GM23338 (cell line): ENCODE data around the gene CDC40. TPM values are rescaled to one million over a fixed set of nuclear protein-coding genes. Genes with fewer than 3 reads are reported as not detected.

Experiments used
- ATAC-seq: fragments of 200-7000 bp; cut with Tn5 transposase; 3 replicates; pipeline ENCODE4 v1.9.1; 2020
- DNase-seq: peaks from one replicate; pipeline ENCODE4 v3.0.0-alpha.2; 2015; ENCODE audit warnings: low spot score
- H2AFZ ChIP-seq: fragments of 200-600 bp; sonication (generic); 2 replicates; pipeline ENCODE4 v1.8.0; 2016; ENCODE audit warnings: antibody characterized with exemption, mild to moderate bottlenecking, moderate library complexity
- H3F3A ChIP-seq: fragments of 200-600 bp; sonication (generic); replicated peaks from 2 replicates; pipeline ENCODE4 v1.8.0; 2017; ENCODE audit warnings: antibody characterized with exemption, mixed run types, low read depth
- H3K27ac ChIP-seq: fragments of 200-600 bp; sonication (generic); 2 replicates; pipeline ENCODE4 v1.6.1; 2016; ENCODE audit warnings: low read depth
- H3K27me3 ChIP-seq: fragments of 200-600 bp; sonication (generic); 2 replicates; pipeline ENCODE4 v1.8.0; 2016; ENCODE audit warnings: mild to moderate bottlenecking, mixed run types, moderate library complexity; ENCODE audit not compliant: insufficient read depth
- H3K36me3 ChIP-seq: fragments of 200-600 bp; sonication (generic); 2 replicates; pipeline ENCODE4 v1.8.0; 2016; ENCODE audit warnings: mild to moderate bottlenecking; ENCODE audit not compliant: insufficient read depth
- H3K4me1 ChIP-seq: fragments of 200-600 bp; sonication (generic); 2 replicates; pipeline ENCODE4 v1.8.0; 2016; ENCODE audit warnings: mild to moderate bottlenecking, moderate library complexity; ENCODE audit not compliant: insufficient read depth
- H3K4me2 ChIP-seq: fragments of 200-600 bp; sonication (generic); 2 replicates; pipeline ENCODE4 v1.7.1; 2017; ENCODE audit warnings: mixed run types
- H3K4me3 ChIP-seq: fragments of 200-600 bp; sonication (generic); 2 replicates; pipeline ENCODE4 v1.6.1; 2016; ENCODE audit warnings: mixed run types
- H3K79me2 ChIP-seq: fragments of 200-600 bp; sonication (generic); replicated peaks from 2 replicates; pipeline ENCODE4 v1.8.0; 2017; ENCODE audit warnings: mild to moderate bottlenecking; ENCODE audit not compliant: insufficient read depth
- H3K9me2 ChIP-seq: fragments of 200-600 bp; sonication (generic); 2 replicates; pipeline ENCODE4 v1.8.0; 2017; ENCODE audit not compliant: insufficient read depth
- H4K20me1 ChIP-seq: fragments of 200-600 bp; sonication (generic); replicated peaks from 2 replicates; pipeline ENCODE4 v1.8.0; 2017; ENCODE audit warnings: mild to moderate bottlenecking; ENCODE audit not compliant: insufficient read depth
- H3K27ac Mint-ChIP-seq: 2 replicates; pipeline ENCODE4 v1.8.0; 2020; ENCODE audit warnings: inconsistent platforms, mild to moderate bottlenecking, moderate library complexity, mixed read lengths
- H3K27me3 Mint-ChIP-seq: 3 replicates; pipeline ENCODE4 v1.8.0; 2022; ENCODE audit warnings: low read depth, mild to moderate bottlenecking, moderate library complexity, mixed read lengths, inconsistent platforms; ENCODE audit not compliant: insufficient read depth, poor library complexity
- H3K36me3 Mint-ChIP-seq: 3 replicates; pipeline ENCODE4 v1.8.0; 2021; ENCODE audit warnings: low read depth, mild to moderate bottlenecking, inconsistent platforms, moderate library complexity, mixed read lengths
- H3K4me1 Mint-ChIP-seq: 3 replicates; pipeline ENCODE4 v1.8.0; 2020; ENCODE audit warnings: mild to moderate bottlenecking, inconsistent platforms, mixed read lengths
- H3K4me3 Mint-ChIP-seq: 3 replicates; pipeline ENCODE4 v1.8.0; 2021; ENCODE audit warnings: moderate library complexity, mild to moderate bottlenecking, inconsistent platforms, mixed read lengths
- H3K9me3 Mint-ChIP-seq: 3 replicates; pipeline ENCODE4 v1.8.0; 2020; ENCODE audit warnings: moderate library complexity, mild to moderate bottlenecking, inconsistent platforms, mixed read lengths
- CREB1 ChIP-seq: fragments of 250-450 bp; sonication (Bioruptor Pico); IDR thresholded peaks from 2 replicates; pipeline ENCODE4 v1.5.0; 2020; ENCODE audit warnings: low read depth, mild to moderate bottlenecking, moderate library complexity
- ETS1 ChIP-seq: IDR thresholded peaks from 2 replicates; pipeline ENCODE4 v1.6.1; 2016; ENCODE audit warnings: antibody characterized with exemption
- EZH2 ChIP-seq: fragments of 200-600 bp; sonication (generic); IDR thresholded peaks from one replicate; pipeline ENCODE4 v1.8.0; 2017; ENCODE audit warnings: antibody characterized with exemption, mild to moderate bottlenecking, low read depth; ENCODE audit not compliant: unreplicated experiment
- JUNB ChIP-seq: IDR thresholded peaks from one replicate; pipeline ENCODE4 v1.6.1; 2016; ENCODE audit warnings: antibody characterized with exemption; ENCODE audit not compliant: unreplicated experiment
- POLR2AphosphoS5 ChIP-seq: IDR thresholded peaks from 2 replicates; pipeline ENCODE4 v1.6.1; 2016; ENCODE audit warnings: antibody characterized with exemption, low read depth
- STAT1 ChIP-seq: IDR thresholded peaks from one replicate; pipeline ENCODE4 v1.6.1; 2016; ENCODE audit warnings: antibody characterized with exemption; ENCODE audit not compliant: unreplicated experiment
- ZNF114 ChIP-seq: fragments of 250-450 bp; sonication (Bioruptor Pico); IDR thresholded peaks from 2 replicates; pipeline ENCODE4 v1.5.0; 2020; ENCODE audit warnings: mild to moderate bottlenecking, moderate library complexity
- ZNF331 ChIP-seq: fragments of 250-450 bp; sonication (Bioruptor Pico); IDR thresholded peaks from 2 replicates; pipeline ENCODE4 v1.5.0; 2020; ENCODE audit warnings: low read depth, mild to moderate bottlenecking, moderate library complexity
- polyA plus RNA-seq: library from polyadenylated mRNA; unstranded; fragments of >200 nt; fragmentation: Nextera tagmentation; extraction: Ambion mirVana; gene quantifications from 2 replicates; pipeline ENCODE4 v1.2.1, GENCODE V29; 2016
- total RNA-seq: library from RNA; depleted of rRNA; stranded (reverse); fragments of >200 nt; shearing (Covaris generic); gene quantifications from 2 replicates; pipeline ENCODE4 v1.2.3, GENCODE V29; 2014
- TF ChIP-seq, protein P1 (sequence below), 2 experiments: fragments of 200-600 bp in 1 of 2; sonication (generic) in 1 of 2; conservative IDR thresholded peaks; 2 replicates each; pipeline versions ENCODE4 v1.5.1 to v1.6.1; 2016 to 2017; ENCODE audit warnings: antibody characterized with exemption in 2 of 2, low read depth in 2 of 2, mild to moderate bottlenecking in 2 of 2, moderate library complexity in 1 of 2
- TF ChIP-seq, protein P2 (sequence below): IDR thresholded peaks from one replicate; pipeline ENCODE4 v1.6.1; 2018; ENCODE audit warnings: antibody characterized with exemption; ENCODE audit not compliant: unreplicated experiment

The CDC40 gene
- total and polyA plus RNA-seq, 2 experiments from 2014 or later: 28.9 to 58.4 TPM

DNA sequence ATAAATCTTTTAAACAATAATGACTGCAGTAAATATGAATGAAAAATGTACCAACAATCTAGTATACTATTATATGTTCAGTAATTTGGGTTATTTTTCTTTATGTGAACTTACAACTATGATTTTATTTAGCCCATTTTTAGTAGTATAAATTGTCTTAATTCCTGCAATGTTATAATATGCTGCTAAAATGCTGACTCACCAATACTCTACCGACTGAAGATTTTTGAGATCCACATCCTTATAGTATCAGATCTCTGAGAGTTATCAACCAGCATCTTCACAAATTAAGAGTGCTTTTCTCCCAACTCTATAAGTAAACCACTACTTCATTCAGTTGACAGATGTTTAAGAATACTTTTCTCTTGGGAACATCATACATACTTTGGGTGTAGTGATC is 16.6 kb downstream of the CDC40 start:
- TF ChIP-seq CREB1 (CRISPR knock-in tag) (no peak), ETS1 (no peak), POLR2AphosphoS5 (no peak)
- TF ChIP-seq, protein P1, sequence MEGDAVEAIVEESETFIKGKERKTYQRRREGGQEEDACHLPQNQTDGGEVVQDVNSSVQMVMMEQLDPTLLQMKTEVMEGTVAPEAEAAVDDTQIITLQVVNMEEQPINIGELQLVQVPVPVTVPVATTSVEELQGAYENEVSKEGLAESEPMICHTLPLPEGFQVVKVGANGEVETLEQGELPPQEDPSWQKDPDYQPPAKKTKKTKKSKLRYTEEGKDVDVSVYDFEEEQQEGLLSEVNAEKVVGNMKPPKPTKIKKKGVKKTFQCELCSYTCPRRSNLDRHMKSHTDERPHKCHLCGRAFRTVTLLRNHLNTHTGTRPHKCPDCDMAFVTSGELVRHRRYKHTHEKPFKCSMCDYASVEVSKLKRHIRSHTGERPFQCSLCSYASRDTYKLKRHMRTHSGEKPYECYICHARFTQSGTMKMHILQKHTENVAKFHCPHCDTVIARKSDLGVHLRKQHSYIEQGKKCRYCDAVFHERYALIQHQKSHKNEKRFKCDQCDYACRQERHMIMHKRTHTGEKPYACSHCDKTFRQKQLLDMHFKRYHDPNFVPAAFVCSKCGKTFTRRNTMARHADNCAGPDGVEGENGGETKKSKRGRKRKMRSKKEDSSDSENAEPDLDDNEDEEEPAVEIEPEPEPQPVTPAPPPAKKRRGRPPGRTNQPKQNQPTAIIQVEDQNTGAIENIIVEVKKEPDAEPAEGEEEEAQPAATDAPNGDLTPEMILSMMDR (conservative IDR thresholded peaks at IDR 0.05; ENCODE audit: low read depth in 2 of 2): no peak
- H3K4me1 Mint-ChIP-seq: peaks cover 4% of the 10 kb centered on the region; the same call in 2 of the 3 replicates
- ATAC-seq (no peak), DNase-seq (no peak)
- Histone ChIP-seq H3K4me2 (no peak overlapping the region), H4K20me1 (peaks cover 5% of the 10 kb centered on the region; the same call in 1 of the 2 replicates), H3F3A (no peaks in the 10 kb centered on the region), H3K27ac (no peak overlapping the region), H3K27me3 (no peaks in the 10 kb centered on the region), H3K4me3 (no peak overlapping the region), H3K9me2 (no peaks in the 10 kb centered on the region), H3K4me1 (no peaks in the 10 kb centered on the region), H2AFZ (no peak overlapping the region), H3K79me2 (peaks cover 46% of the 10 kb centered on the region), H3K36me3 (peaks cover 4% of the 10 kb centered on the region; the same call in 1 of the 2 replicates)
- no peaks in the 10 kb centered on the region for H3K9me3 Mint-ChIP-seq
- peaks cover 26% of the 10 kb centered on the region; the same call in 2 of the 3 replicates for H3K36me3 Mint-ChIP-seq
- H3K4me3 Mint-ChIP-seq: no peak overlapping the region
- no peaks in the 10 kb centered on the region for H3K27me3 Mint-ChIP-seq
- no peak overlapping the region for H3K27ac Mint-ChIP-seq

GRCh38 chr6:110198561-110198960 is 18.3 kb downstream of the CDC40 start:
- no peak overlapping the region for H2AFZ ChIP-seq
- H3K79me2 ChIP-seq: peaks cover 43% of the 10 kb centered on the region
- Mint-ChIP-seq H3K9me3 (no peaks in the 10 kb centered on the region), H3K4me3 (no peak overlapping the region), H3K27me3 (no peaks in the 10 kb centered on the region), H3K36me3 (peaks cover 20% of the 10 kb centered on the region; the same call in 2 of the 3 replicates), H3K27ac (no peak overlapping the region), H3K4me1 (peaks cover 4% of the 10 kb centered on the region; the same call in 2 of the 3 replicates)
- H3F3A ChIP-seq: no peaks in the 10 kb centered on the region
- no peaks in the 10 kb centered on the region for H3K9me2 ChIP-seq
- H4K20me1 ChIP-seq: peaks cover 5% of the 10 kb centered on the region; the same call in 1 of the 2 replicates
- peaks cover under 1% of the 10 kb centered on the region; the same call in 1 of the 2 replicates for H3K36me3 ChIP-seq
- ATAC-seq (no peak), DNase-seq (no peak)
- H3K27me3 ChIP-seq: no peaks in the 10 kb centered on the region
- H3K27ac ChIP-seq: no peak overlapping the region
- H3K4me2 ChIP-seq: no peak overlapping the region
- no peaks in the 10 kb centered on the region for H3K4me1 ChIP-seq
- H3K4me3 ChIP-seq: no peak overlapping the region
- TF ChIP-seq STAT1: no peak
- TF ChIP-seq JUNB: no peak
- TF ChIP-seq, protein P2, sequence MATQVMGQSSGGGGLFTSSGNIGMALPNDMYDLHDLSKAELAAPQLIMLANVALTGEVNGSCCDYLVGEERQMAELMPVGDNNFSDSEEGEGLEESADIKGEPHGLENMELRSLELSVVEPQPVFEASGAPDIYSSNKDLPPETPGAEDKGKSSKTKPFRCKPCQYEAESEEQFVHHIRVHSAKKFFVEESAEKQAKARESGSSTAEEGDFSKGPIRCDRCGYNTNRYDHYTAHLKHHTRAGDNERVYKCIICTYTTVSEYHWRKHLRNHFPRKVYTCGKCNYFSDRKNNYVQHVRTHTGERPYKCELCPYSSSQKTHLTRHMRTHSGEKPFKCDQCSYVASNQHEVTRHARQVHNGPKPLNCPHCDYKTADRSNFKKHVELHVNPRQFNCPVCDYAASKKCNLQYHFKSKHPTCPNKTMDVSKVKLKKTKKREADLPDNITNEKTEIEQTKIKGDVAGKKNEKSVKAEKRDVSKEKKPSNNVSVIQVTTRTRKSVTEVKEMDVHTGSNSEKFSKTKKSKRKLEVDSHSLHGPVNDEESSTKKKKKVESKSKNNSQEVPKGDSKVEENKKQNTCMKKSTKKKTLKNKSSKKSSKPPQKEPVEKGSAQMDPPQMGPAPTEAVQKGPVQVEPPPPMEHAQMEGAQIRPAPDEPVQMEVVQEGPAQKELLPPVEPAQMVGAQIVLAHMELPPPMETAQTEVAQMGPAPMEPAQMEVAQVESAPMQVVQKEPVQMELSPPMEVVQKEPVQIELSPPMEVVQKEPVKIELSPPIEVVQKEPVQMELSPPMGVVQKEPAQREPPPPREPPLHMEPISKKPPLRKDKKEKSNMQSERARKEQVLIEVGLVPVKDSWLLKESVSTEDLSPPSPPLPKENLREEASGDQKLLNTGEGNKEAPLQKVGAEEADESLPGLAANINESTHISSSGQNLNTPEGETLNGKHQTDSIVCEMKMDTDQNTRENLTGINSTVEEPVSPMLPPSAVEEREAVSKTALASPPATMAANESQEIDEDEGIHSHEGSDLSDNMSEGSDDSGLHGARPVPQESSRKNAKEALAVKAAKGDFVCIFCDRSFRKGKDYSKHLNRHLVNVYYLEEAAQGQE: no peak
- TF ChIP-seq ZNF114 (CRISPR knock-in tag): no peak
- no peak for TF ChIP-seq ETS1
- TF ChIP-seq EZH2: no peak
- TF ChIP-seq ZNF331: no peak
